GM12878 (cell line): ENCODE results near the gene SIGLEC5. TPM values are rescaled to one million over a fixed set of nuclear protein-coding genes. Genes with fewer than 3 reads are reported as not detected.

Experiments
- ATAC-seq: fragments of 200-7000 bp; cut with Tn5 transposase; 3 replicates; pipeline ENCODE4 v1.9.1; 2020; ENCODE audit warnings: mild to moderate bottlenecking, moderate library complexity
- BruUV-seq: library from RNA; stranded (reverse); fragments of 400-500 nt; replicated peaks from 2 replicates; lab custom pipeline; 2021; lab: Mats Ljungman, UMichigan
- CTCF ChIA-PET: fragments of 300-600 bp; sonication (Branson Sonifier 250); formaldehyde crosslinking; extraction: SDS; loops from one replicate; lab custom pipeline; 2021; ENCODE audit warnings: inconsistent platforms; lab: Yijun Ruan, JAX
- POLR2A ChIA-PET: fragments of 350-600 bp; formaldehyde crosslinking; extraction: SDS; loops from one replicate; lab custom pipeline; 2021; ENCODE audit warnings: inconsistent platforms; lab: Charles Lee
- RAD21 ChIA-PET: fragments of 300-600 bp; sonication (Branson Sonifier 250); formaldehyde crosslinking; loops from one replicate; lab custom pipeline; 2023; ENCODE audit warnings: antibody characterized with exemption; ENCODE audit not compliant: unreplicated experiment; lab: Charles Lee
- SMC1A ChIA-PET: fragments of 300-600 bp; sonication (Branson Sonifier 250); formaldehyde crosslinking; loops from one replicate; lab custom pipeline; 2023; ENCODE audit not compliant: unreplicated experiment, uncharacterized antibody; lab: Charles Lee
- DNase-seq: peaks from one replicate; pipeline ENCODE4 v3.0.0-alpha.2; 2011; ENCODE audit warnings: low read depth, low spot score
- FAIRE-seq: peaks from 3 replicates; lab custom pipeline; 2011; peaks lifted over from hg19 to GRCh38; lab: Jason Lieb, UNC
- H2AFZ ChIP-seq: 2 replicates; pipeline ENCODE4 v1.6.0; 2011; ENCODE audit warnings: low read depth, low read length, control low read depth; ENCODE audit not compliant: control insufficient read depth
- H3K27ac ChIP-seq: 2 replicates; pipeline ENCODE4 v1.5.1; 2011; ENCODE audit warnings: control low read depth; ENCODE audit not compliant: control insufficient read depth, insufficient read depth
- H3K27me3 ChIP-seq, 2 experiments: replicated peaks in 1 of 2; 2 replicates each; pipeline versions ENCODE4 v1.6.0 to v1.6.1; 2011; ENCODE audit warnings: low read length in 1 of 2; ENCODE audit not compliant: control insufficient read depth in 2 of 2, insufficient read depth in 2 of 2
- H3K36me3 ChIP-seq, 2 experiments: 2 replicates each; pipeline ENCODE4 v1.5.1; 2011; ENCODE audit warnings: low read length in 1 of 2; ENCODE audit not compliant: control insufficient read depth in 2 of 2, insufficient read depth in 2 of 2
- H3K4me1 ChIP-seq: 2 replicates; pipeline ENCODE4 v1.6.1; 2011; ENCODE audit warnings: mild to moderate bottlenecking, low read length, moderate library complexity, mixed read lengths; ENCODE audit not compliant: control insufficient read depth, insufficient read depth
- H3K4me2 ChIP-seq: 2 replicates; pipeline ENCODE4 v1.6.0; 2011; ENCODE audit warnings: control low read depth; ENCODE audit not compliant: control insufficient read depth, insufficient read depth
- H3K4me3 ChIP-seq: fragments of 200-600 bp; sonication (generic); 2 replicates; pipeline ENCODE4 v1.5.1; 2016
- H3K79me2 ChIP-seq: 2 replicates; pipeline ENCODE4 v1.6.0; 2011; ENCODE audit warnings: low read length; ENCODE audit not compliant: control insufficient read depth, insufficient read depth
- H3K9ac ChIP-seq: 2 replicates; pipeline ENCODE4 v1.8.0; 2011; ENCODE audit warnings: low read length, control low read depth, mixed read lengths; ENCODE audit not compliant: control insufficient read depth, insufficient read depth
- H3K9me3 ChIP-seq: replicated peaks from 3 replicates; pipeline ENCODE4 v1.5.1; 2011; ENCODE audit warnings: mild to moderate bottlenecking, low read length; ENCODE audit not compliant: control insufficient read depth, insufficient read depth
- H4K20me1 ChIP-seq: 2 replicates; pipeline ENCODE4 v1.6.0; 2011; ENCODE audit not compliant: control insufficient read depth, insufficient read depth
- BCLAF1 ChIP-seq: fragments of 450-650 bp; IDR thresholded peaks from 2 replicates; pipeline ENCODE4 v1.6.1; 2017; ENCODE audit warnings: antibody characterized with exemption, mild to moderate bottlenecking, moderate library complexity
- BHLHE40 ChIP-seq, 2 experiments: fragments of 450-650 bp in 1 of 2; IDR thresholded peaks; 2 replicates each; pipeline ENCODE4 v1.6.1; 2011 to 2017; ENCODE audit warnings: low read depth in 2 of 2, borderline replicate concordance in 1 of 2, improper control_type of control experiment in 1 of 2, low read length in 1 of 2, mild to moderate bottlenecking in 1 of 2
- EED ChIP-seq: sonication (generic); IDR thresholded peaks from 2 replicates; pipeline ENCODE4 v1.6.1; 2016; ENCODE audit warnings: antibody characterized with exemption, low read depth
- EGR1 ChIP-seq, 2 experiments: IDR thresholded peaks; 1 replicate in 1 of 2; 2 replicates in 1 of 2; pipeline ENCODE4 v1.6.1; 2011 to 2012; ENCODE audit warnings: low read depth in 2 of 2, low read length in 2 of 2, borderline replicate concordance in 1 of 2, mild to moderate bottlenecking in 1 of 2, moderate library complexity in 1 of 2
- ETV6 ChIP-seq, 2 experiments: fragments of 450-650 bp in 1 of 2; IDR thresholded peaks in 1 of 2; conservative IDR thresholded peaks in 1 of 2; 2 replicates each; pipeline ENCODE4 v1.6.1; 2014; ENCODE audit warnings: antibody characterized with exemption in 1 of 2, borderline replicate concordance in 1 of 2, low read depth in 1 of 2, mild to moderate bottlenecking in 1 of 2, moderate library complexity in 1 of 2
- IKZF1 ChIP-seq: fragments of 450-650 bp; conservative IDR thresholded peaks from 2 replicates; pipeline ENCODE4 v1.6.1; 2017; ENCODE audit warnings: antibody characterized with exemption, mild to moderate bottlenecking
- IKZF2 ChIP-seq, 2 experiments: fragments of 450-650 bp; IDR thresholded peaks; 2 replicates each; pipeline ENCODE4 v1.6.1; 2017; ENCODE audit warnings: mild to moderate bottlenecking in 2 of 2, moderate library complexity in 2 of 2
- NR2C1 ChIP-seq: fragments of 450-650 bp; IDR thresholded peaks from 2 replicates; pipeline ENCODE4 v1.6.1; 2017; ENCODE audit warnings: antibody characterized with exemption, mild to moderate bottlenecking, moderate library complexity
- RUNX3 ChIP-seq: IDR thresholded peaks from 2 replicates; pipeline ENCODE4 v1.6.1; 2012; ENCODE audit warnings: low read length, inconsistent platforms
- SPI1 ChIP-seq: IDR thresholded peaks from 2 replicates; pipeline ENCODE4 v1.6.1; 2011; ENCODE audit warnings: low read depth, mild to moderate bottlenecking, low read length, moderate library complexity, borderline replicate concordance; ENCODE audit not compliant: insufficient read depth
- WGBS: methylation state at CpG from one replicate; pipeline ENCODE4 v1.1.6; 2016; ENCODE audit warnings: low lambda C conversion rate; ENCODE audit not compliant: insufficient replicate concordance, insufficient coverage; ENCODE audit errors: missing lambda C conversion rate; 5-methylcytosine and 5-hydroxymethylcytosine counted together
- in situ Hi-C: fragments of 300-500 bp; cut with MboI; formaldehyde crosslinking; loops from 9 replicates; pipeline ENCODE4 v1.14.3; 2018; ENCODE audit warnings: mixed read lengths
- intact Hi-C: fragments of 100-400 bp; cut with micrococcal nuclease; formaldehyde crosslinking; loops from one replicate; pipeline ENCODE4 v1.14.2; 2022; ENCODE audit not compliant: unreplicated experiment
- polyA plus RNA-seq, 11 experiments: library from polyadenylated mRNA; depleted of rRNA in 4 of 11; unstranded in 6 of 11; stranded (reverse) in 5 of 11; fragments of >200 nt; fragmentation: Nextera tagmentation in 4 of 11; fragmentation: Illumina TruSeq in 1 of 11; extraction: Ambion mirVana in 4 of 11; extraction: Trizol in 1 of 11; gene quantifications; 1 replicate in 1 of 11; 2 replicates in 10 of 11; pipeline versions ENCODE4 v1.2.1 to v1.2.3, GENCODE V29; 2011 to 2016; ENCODE audit warnings: inconsistent platforms in 2 of 11, missing spikeins in 2 of 11, low read depth in 1 of 11
- total RNA-seq, 4 experiments: library from RNA; depleted of rRNA in 3 of 4; stranded (reverse); fragments of >200 nt in 3 of 4; fragmentation: Illumina TruSeq in 1 of 4; extraction: Trizol in 1 of 4; gene quantifications; 2 replicates each; pipeline versions ENCODE4 v1.2.1 to v1.2.3, GENCODE V29; 2013 to 2021

Gene SIGLEC5
- total and polyA plus RNA-seq, 10 of the 15 experiments (the other 5 are each of a cell fraction or from before 2014, with no cell fraction given): 0.05 to 2.5 (median 1.4) TPM; not detected in 1

GRCh38 chr19:51651216-51651846, 21.1 kb upstream of the SIGLEC5 start:
- no peaks in the 10 kb centered on the region for H3K27me3 ChIP-seq
- 10% methylated on average over 7 of the region's 7 CpGs for WGBS
- H2AFZ ChIP-seq: no peak overlapping the region
- H3K4me3 ChIP-seq: no peak overlapping the region
- H3K4me1 ChIP-seq: peaks cover 25% of the 10 kb centered on the region
- peak; percentile 62 for FAIRE-seq
- BruUV-seq: no TSS peak
- H3K36me3 ChIP-seq: no peaks in the 10 kb centered on the region
- no peak overlapping the region; the same call in 1 of the 2 replicates for H3K4me2 ChIP-seq
- no peak overlapping the region; the same call in 1 of the 2 replicates for H3K27ac ChIP-seq
- no peak for DNase-seq
- no peaks in the 10 kb centered on the region; the same call in 2 of the 3 replicates for H3K9me3 ChIP-seq
- POLR2A ChIA-PET: interaction anchor here (0.6 kb wide), 1 partner anchor 268 kb away, joined by 6 read pairs; no protein-coding TSS in a partner anchor
- no peaks in the 10 kb centered on the region for H4K20me1 ChIP-seq
- TF ChIP-seq BCLAF1 (no peak), ETV6 (conservative IDR thresholded peaks at IDR 0.05 in 1 of 2, IDR thresholded peaks at IDR 0.05 in 1 of 2; ENCODE audit: borderline replicate concordance in 1 of 2, low read depth in 1 of 2) (peak in 1 of 2 experiments; percentile 60; a peak in 2 of 4 replicates), EGR1 (IDR thresholded peaks at IDR 0.05; ENCODE audit: borderline replicate concordance in 1 of 2, low read depth in 2 of 2, low read length in 2 of 2) (peak in 1 of 2 experiments; percentile 70; a peak in 1 of 3 replicates), IKZF2 (IDR thresholded peaks at IDR 0.05) (peak; percentile 30 to 35; a peak in 2 of 4 replicates), NR2C1 (no peak), IKZF1 (peak; percentile 44), RUNX3 (peak; percentile 53), EED (peak; percentile 50; the same call in 1 of the 2 replicates), BHLHE40 (IDR thresholded peaks at IDR 0.05; ENCODE audit: borderline replicate concordance in 1 of 2, low read depth in 2 of 2, low read length in 1 of 2) (0 out of 4 replicates have a peak, but pooled peaks of 1 of the 2 experiments have one; percentile 11), SPI1 (peak; percentile 89)
- H3K9ac ChIP-seq: no peak overlapping the region
- intact Hi-C loops: loop anchor here (10.0 kb wide), 1 partner anchor 317 kb away; no protein-coding TSS in a partner anchor
- in situ Hi-C loops: no loop called here
- no peaks in the 10 kb centered on the region for H3K79me2 ChIP-seq
- peak; percentile 78 for ATAC-seq
- CTCF ChIA-PET: interaction anchor here (1.3 to 1.7 kb wide), 3 partner anchors 10 to 180 kb away, joined by 3 to 8 read pairs (median 6); no protein-coding TSS in a partner anchor
- SMC1A ChIA-PET: interaction anchor here (0.7 to 2.0 kb wide), 4 partner anchors 43 to 179 kb away, joined by 3 to 9 read pairs (median 5); no protein-coding TSS in a partner anchor
- RAD21 ChIA-PET: interaction anchor here (1.6 kb wide), 1 partner anchor 49 kb away, joined by 5 read pairs; no protein-coding TSS in a partner anchor
